Measurements from ENCODE around the gene TPRG1L.

GRCh38 chr1:3603571-3604467 is 21.0 kb upstream of the TPRG1L start:
- no peak for TF ChIP-seq ZNF207 (IDR thresholded peaks at IDR 0.05; ENCODE audit: borderline replicate concordance)
- TF ChIP-seq CTCF (IDR thresholded peaks at IDR 0.05 in 2 of 3, conservative IDR thresholded peaks at IDR 0.05 in 1 of 3; ENCODE audit: control insufficient read depth in 2 of 3, extremely low read depth in 1 of 3, insufficient read depth in 1 of 3, low read depth in 3 of 3, low read length in 3 of 3) = no peak
- no peak for TF ChIP-seq EED (IDR thresholded peaks at IDR 0.05; ENCODE audit: low read depth)
- TF ChIP-seq IKZF2 (IDR thresholded peaks at IDR 0.05) = no peak
- no peak for TF ChIP-seq RELB (IDR thresholded peaks at IDR 0.05; ENCODE audit: low read depth)

All from GM12878 (cell line).